Ovary (tissue), 3 donors: ENCODE measurements around the gene EFNA5.

ENCODE experiments used
- CTCF ChIP-seq, 3 donors: fragments of 450-650 bp in 2 of 3; fragments of 200-600 bp in 1 of 3; IDR thresholded peaks; one replicate each; pipeline versions ENCODE4 v1.5.1 to v1.8.0; 2016 to 2022; ENCODE audit warnings: antibody characterized with exemption in 3 of 3, mild to moderate bottlenecking in 1 of 3
- POLR2A ChIP-seq: fragments of 450-650 bp; IDR thresholded peaks from one replicate; pipeline ENCODE4 v1.6.1; 2017; ENCODE audit warnings: antibody characterized with exemption, mild to moderate bottlenecking, moderate library complexity
- donor health status: DM: no; HTN: no; CAD: no.

GRCh38 chr5:107517185-107518033 is 153.3 kb downstream of the EFNA5 start:
- TF ChIP-seq CTCF (IDR thresholded peaks at IDR 0.05) (no peak), POLR2A (no peak)
